Colonic mucosa (tissue), 4 donors: ENCODE results near the gene DYNC1I1. TPM values are rescaled to one million over a fixed set of nuclear protein-coding genes. Genes with fewer than 3 reads are reported as not detected.
A peak's percentile ranks its signal among the peaks of the same experiment; 100 is the strongest.

Experiments
- DNase-seq: peaks from one replicate; pipeline ENCODE4 v3.0.0-alpha.2; 2020
- H3K27ac ChIP-seq: fragments of 200-600 bp; one replicate; pipeline ENCODE4 v1.8.0; 2021
- H3K27me3 ChIP-seq: fragments of 200-600 bp; one replicate; pipeline ENCODE4 v1.8.0; 2021
- H3K36me3 ChIP-seq: fragments of 200-600 bp; one replicate; pipeline ENCODE4 v1.8.0; 2021
- H3K4me1 ChIP-seq: fragments of 200-600 bp; one replicate; pipeline ENCODE4 v1.8.0; 2021; ENCODE audit warnings: mild to moderate bottlenecking
- H3K4me3 ChIP-seq: fragments of 200-600 bp; one replicate; pipeline ENCODE4 v1.8.0; 2021
- H3K9ac ChIP-seq, 2 donors: one replicate each; pipeline ENCODE4 v1.7.0; 2013; ENCODE audit warnings: control low read depth in 2 of 2, low read depth in 2 of 2, low read length in 2 of 2
- H3K9me3 ChIP-seq: fragments of 200-600 bp; one replicate; pipeline ENCODE4 v1.8.0; 2021
- intact Hi-C: fragments of 100-400 bp; cut with DNase I; formaldehyde crosslinking; loops from one replicate; pipeline ENCODE4 v1.14.1; 2022
- total RNA-seq, 2 donors: library from RNA; stranded (reverse); fragmentation: NEBNext Ultra II Directional in 1 of 2; extraction: Animal tissue kit (Norgen Biotek cat#: 25700) in 1 of 2; gene quantifications; one replicate each; pipeline ENCODE4 v1.2.1, GENCODE V29; 2021
- TF ChIP-seq, protein P1 (sequence below): fragments of 200-600 bp; IDR thresholded peaks from one replicate; pipeline ENCODE4 v1.8.0; 2022; ENCODE audit warnings: antibody characterized with exemption, mild to moderate bottlenecking
- donor health status: healthy.
- donor health status: DM: no; HTN: no; CAD: no.
- donor health status: DM: no; HTN: no; CAD: no.

Gene DYNC1I1
- total RNA-seq, 2 donors from 2014 or later, result 0.54 to 1.8 TPM

DNA sequence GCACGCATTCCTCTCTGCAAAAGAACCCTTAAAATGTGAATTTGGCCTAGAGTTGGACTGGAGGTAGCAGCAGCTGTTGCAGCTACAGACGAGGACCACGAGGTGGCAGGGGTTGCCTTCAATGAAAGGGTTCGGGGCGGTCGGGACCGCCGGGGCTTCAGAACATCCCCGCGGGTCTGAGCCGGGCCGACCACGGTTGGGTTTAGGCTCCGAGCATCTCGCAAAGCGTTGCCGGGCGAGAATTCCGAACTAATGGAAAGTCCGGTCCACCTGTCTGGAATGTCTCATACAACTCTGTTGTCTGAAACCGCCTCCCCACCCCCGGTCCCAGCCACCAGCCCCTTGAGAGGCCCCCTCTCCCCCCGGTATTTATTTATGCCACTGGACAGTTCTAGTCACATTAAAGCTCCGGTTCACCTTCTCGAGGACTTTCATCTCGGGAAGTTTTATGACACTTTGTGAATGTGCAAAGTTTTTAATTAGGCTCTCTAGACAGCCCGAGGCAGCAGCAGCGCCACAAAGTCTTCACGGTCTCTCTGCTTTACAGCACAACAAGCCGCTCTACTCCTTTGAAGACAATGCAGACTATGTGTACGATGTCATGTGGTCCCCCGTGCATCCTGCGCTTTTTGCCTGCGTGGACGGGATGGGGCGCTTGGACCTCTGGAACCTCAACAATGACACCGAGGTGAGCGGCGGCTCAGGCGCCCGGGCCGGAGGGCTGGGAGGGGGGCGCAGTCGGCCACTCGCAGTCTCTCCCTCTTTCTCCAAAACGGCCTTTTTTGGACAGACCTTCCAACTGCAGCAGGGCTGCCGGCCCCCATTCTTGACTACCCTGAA, 303.4 kb downstream of the DYNC1I1 start:
- TF ChIP-seq, protein P1, sequence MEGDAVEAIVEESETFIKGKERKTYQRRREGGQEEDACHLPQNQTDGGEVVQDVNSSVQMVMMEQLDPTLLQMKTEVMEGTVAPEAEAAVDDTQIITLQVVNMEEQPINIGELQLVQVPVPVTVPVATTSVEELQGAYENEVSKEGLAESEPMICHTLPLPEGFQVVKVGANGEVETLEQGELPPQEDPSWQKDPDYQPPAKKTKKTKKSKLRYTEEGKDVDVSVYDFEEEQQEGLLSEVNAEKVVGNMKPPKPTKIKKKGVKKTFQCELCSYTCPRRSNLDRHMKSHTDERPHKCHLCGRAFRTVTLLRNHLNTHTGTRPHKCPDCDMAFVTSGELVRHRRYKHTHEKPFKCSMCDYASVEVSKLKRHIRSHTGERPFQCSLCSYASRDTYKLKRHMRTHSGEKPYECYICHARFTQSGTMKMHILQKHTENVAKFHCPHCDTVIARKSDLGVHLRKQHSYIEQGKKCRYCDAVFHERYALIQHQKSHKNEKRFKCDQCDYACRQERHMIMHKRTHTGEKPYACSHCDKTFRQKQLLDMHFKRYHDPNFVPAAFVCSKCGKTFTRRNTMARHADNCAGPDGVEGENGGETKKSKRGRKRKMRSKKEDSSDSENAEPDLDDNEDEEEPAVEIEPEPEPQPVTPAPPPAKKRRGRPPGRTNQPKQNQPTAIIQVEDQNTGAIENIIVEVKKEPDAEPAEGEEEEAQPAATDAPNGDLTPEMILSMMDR, result peak; percentile 71
- DNase-seq, result peak; percentile 57
- Histone ChIP-seq H3K9me3 (no peaks in the 10 kb centered on the region), H3K27me3 (peaks cover 9% of the 10 kb centered on the region), H3K27ac (no peak overlapping the region), H3K4me1 (no peaks in the 10 kb centered on the region), H3K36me3 (no peaks in the 10 kb centered on the region), H3K4me3 (peak overlapping the region; percentile 42), H3K9ac (no peak overlapping the region)
- intact Hi-C loops, result no loop called here

DNA sequence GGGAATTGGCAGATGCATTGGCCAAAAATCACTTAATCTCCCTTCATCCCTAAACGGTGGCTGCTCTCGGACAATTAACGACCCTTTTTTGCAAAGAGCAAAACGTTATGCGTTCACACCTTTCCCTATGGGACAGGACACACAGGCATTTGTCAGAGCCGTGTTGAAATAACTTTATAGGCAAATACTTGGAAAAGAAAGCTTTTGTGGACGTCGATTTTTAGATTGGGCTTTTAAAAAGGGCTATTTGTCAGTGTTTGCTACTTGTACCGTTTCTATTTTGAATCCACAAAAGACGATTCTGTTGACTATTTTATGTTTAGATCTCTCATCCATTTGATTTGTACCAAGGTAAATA, 304.0 kb downstream of the DYNC1I1 start:
- intact Hi-C loops, result no loop called here
- TF ChIP-seq, protein P1, result no peak
- H3K36me3 ChIP-seq, result no peaks in the 10 kb centered on the region
- peaks cover 9% of the 10 kb centered on the region for H3K27me3 ChIP-seq
- no peak for DNase-seq
- no peak overlapping the region for H3K9ac ChIP-seq
- H3K4me3 ChIP-seq, result peak overlapping the region; percentile 42
- no peak overlapping the region for H3K27ac ChIP-seq
- no peaks in the 10 kb centered on the region for H3K4me1 ChIP-seq
- no peaks in the 10 kb centered on the region for H3K9me3 ChIP-seq

DNA sequence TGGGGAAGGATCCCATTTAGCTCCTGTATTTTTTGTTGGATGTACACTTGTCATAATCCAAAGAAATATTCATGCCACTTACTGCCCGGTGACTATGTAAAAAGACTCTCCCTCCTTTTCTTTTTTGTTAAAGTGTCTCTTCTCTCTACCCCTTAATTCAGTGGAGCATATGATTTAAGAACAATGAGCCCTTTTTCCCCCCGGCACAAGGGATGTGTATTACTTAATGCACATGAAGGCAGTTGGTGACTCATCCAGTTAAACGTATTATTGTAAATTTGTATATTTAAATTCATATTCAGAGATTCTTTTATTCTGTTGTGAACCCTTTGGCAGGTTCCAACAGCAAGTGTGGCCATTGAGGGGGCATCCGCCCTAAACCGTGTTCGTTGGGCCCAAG, 307.7 kb downstream of the DYNC1I1 start:
- H3K9ac ChIP-seq, result no peak overlapping the region
- TF ChIP-seq, protein P1, result no peak
- H3K9me3 ChIP-seq, result no peaks in the 10 kb centered on the region
- no peak for DNase-seq
- H3K4me3 ChIP-seq, result no peak overlapping the region
- intact Hi-C loops, result no loop called here
- H3K36me3 ChIP-seq, result no peaks in the 10 kb centered on the region
- H3K4me1 ChIP-seq, result no peaks in the 10 kb centered on the region
- no peak overlapping the region for H3K27ac ChIP-seq
- H3K27me3 ChIP-seq, result peaks cover 9% of the 10 kb centered on the region

DNA sequence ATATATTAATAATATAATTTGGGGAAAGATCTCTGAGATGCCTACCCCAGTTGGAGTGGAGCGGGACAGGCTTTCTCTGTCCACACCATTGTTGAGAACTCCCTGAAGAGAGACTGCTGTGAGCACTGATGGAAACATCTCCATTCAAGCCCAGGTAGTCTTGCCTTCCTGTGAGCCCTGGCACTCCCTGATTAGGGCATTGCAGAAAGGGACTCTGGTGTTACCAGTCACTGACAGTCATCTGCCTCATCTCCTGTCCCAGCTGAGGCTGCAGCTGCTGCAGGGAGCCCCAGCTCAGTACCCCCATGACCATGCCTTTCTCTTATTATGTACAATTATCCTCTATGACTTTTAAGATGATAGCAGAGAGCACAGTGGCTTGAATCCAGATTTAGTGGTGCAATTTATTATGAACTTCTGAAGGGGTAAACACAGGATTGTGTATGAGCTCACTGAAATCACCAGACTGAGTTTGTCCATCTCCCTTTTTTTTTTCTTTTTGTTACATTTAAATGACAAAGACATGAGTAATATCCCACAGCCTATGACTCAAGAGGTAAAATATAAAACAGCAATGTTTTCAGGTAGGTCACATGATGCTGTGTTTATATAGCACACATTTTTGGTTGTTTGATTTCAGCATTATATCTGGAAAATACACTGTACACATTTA, 312.7 kb downstream of the DYNC1I1 start:
- Histone ChIP-seq H3K4me1 (no peaks in the 10 kb centered on the region), H3K9ac (no peak overlapping the region), H3K36me3 (no peaks in the 10 kb centered on the region), H3K27ac (no peak overlapping the region), H3K9me3 (no peaks in the 10 kb centered on the region), H3K4me3 (no peak overlapping the region), H3K27me3 (no peaks in the 10 kb centered on the region)
- no peak for DNase-seq
- TF ChIP-seq, protein P1, result no peak
- intact Hi-C loops, result no loop called here

DNA sequence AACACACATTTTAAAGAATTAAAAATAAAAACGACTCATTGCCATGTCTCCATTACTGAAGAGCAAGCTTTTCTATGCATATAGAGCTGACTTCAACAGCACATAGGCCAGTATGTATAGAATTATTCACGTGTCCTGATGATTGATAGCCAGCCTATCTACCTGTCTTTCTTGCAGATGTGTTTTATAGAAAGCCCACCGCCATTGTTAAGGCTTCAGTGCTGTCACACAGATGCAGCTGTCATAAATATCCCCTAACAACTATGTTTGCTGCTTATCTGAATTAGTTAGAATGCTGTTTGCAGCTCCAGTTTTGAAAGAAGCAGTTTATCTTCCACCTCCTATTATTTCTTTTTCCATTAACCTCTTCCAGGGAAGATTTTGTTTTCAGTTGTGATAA, 313.6 kb downstream of the DYNC1I1 start:
- Histone ChIP-seq H3K4me1 (no peaks in the 10 kb centered on the region), H3K27me3 (no peaks in the 10 kb centered on the region), H3K9ac (no peak overlapping the region), H3K27ac (no peak overlapping the region), H3K9me3 (no peaks in the 10 kb centered on the region), H3K36me3 (no peaks in the 10 kb centered on the region), H3K4me3 (no peak overlapping the region)
- intact Hi-C loops, result no loop called here
- no peak for DNase-seq
- TF ChIP-seq, protein P1, result no peak
